Raji (cell line): ENCODE results near the gene TEKTIP1.

ENCODE experiments used
- POLR2A ChIP-seq: IDR thresholded peaks from 2 replicates; pipeline ENCODE4 v1.6.1; 2011; ENCODE audit warnings: low read depth, low read length, control low read depth; ENCODE audit not compliant: insufficient read depth

Gene TEKTIP1

DNA sequence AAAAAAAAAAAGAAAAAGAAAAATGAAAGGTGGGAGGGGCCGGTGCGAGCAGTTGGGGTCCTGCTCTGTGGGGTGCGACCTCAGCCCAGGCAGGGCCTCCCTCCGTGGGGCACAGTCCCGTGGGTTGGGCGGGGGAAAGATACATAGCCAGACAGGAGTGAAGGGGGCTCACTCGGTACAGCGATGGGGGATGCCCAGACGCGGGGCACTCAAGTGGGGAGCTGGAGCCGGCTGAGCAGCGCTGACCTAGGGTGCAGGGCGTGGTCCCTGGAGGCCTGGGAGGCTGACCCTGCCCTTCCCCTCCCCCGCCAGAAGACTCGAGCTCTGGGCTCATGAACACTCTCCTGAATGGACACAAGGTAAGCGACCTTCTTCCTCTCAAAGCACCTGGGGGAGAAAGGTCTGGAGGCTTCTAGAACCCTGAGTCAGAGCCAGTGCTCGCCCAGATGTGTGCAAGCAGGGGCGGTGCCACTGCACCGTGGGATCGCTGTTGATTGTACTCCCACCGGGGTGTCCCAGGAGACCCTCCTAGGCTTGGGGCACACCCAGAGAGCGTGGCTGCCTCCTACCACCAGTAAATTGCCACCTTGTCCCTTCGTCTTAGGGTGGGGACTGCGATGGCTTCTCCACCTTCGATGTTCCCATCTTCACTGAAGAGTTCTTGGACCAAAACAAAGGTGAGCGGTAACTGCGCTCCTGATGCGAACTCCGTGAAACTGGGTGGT, 37.1 kb downstream of the TEKTIP1 start:
- TF ChIP-seq POLR2A: no peak

DNA sequence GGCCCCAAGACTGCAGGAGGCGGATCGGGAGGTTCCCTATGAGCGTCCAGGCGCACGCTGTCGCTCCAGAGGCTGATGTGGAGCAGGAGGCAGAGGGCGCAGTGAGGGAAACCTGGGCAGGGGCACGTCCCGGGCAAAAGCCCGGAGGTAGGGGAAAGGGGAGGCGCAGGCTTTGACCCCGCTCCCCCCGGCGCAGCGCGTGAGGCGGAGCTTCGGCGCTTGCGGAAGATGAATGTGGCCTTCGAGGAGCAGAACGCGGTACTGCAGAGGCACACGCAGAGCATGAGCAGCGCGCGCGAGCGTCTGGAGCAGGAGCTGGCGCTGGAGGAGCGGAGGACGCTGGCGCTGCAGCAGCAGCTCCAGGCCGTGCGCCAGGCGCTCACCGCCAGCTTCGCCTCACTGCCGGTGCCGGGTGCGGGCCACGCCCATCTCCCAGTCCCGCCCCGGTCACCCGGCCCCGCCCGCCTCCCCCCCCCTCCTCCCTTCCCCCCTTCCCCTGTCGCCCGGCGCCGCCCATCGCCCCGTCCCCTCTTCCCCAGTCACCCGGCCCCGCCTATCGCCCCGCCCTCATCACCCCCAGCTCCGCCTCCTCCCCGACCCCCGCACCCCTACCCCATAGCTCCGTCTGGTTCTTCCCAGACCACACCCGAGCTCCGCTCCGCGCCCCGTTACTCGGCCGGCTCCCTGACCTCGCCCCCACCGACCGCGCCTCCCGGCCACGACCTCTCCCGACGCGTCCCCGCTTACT, 37.9 kb downstream of the TEKTIP1 start:
- TF ChIP-seq POLR2A: no peak

DNA sequence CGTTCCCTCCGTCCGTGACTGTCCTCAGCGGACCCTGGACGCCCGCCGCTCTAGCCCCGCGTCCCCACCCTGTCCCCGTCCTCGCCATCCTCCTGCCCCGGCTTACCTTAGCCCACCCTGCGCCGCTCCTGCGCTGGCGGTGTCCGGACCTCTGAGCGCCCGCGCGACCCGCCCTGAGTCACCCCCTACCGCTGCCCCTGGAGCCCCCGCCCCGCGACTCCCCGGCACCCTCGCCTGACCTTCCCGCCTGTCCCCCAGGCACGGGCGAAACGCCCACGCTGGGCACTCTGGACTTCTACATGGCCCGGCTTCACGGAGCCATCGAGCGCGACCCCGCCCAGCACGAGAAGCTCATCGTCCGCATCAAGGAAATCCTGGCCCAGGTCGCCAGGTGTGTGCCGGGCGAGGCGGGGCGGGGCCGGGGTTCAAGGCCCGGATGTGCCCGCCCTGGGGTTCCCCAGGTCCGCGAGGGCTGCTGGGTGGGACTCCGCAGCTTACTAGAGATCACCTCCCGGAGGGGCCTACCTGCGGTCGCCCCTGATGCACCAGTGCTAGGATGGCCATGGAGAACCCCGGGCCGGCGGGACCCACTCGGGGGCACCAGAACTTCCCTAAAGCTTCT, 38.9 kb downstream of the TEKTIP1 start:
- TF ChIP-seq POLR2A: no peak

DNA sequence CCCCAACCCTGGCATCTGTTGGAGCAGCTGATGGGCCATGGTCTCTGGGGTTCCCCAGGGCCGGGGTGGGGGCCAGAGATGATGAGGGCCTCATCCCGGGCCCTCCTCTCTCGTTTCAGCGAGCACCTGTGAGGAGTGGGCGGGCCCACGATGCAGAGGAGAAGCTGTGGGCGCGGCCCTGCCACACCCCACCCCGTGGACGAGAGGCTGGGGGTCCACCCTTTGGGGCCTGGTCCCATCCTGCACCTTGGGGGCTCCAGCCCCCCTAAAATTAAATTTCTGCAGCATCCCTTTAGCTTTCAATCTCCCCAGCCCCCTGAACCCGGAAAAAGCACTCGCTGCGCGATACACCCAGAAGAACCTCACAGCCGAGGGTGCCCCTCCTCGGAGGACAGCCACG, 39.4 kb downstream of the TEKTIP1 start:
- TF ChIP-seq POLR2A: no peak

DNA sequence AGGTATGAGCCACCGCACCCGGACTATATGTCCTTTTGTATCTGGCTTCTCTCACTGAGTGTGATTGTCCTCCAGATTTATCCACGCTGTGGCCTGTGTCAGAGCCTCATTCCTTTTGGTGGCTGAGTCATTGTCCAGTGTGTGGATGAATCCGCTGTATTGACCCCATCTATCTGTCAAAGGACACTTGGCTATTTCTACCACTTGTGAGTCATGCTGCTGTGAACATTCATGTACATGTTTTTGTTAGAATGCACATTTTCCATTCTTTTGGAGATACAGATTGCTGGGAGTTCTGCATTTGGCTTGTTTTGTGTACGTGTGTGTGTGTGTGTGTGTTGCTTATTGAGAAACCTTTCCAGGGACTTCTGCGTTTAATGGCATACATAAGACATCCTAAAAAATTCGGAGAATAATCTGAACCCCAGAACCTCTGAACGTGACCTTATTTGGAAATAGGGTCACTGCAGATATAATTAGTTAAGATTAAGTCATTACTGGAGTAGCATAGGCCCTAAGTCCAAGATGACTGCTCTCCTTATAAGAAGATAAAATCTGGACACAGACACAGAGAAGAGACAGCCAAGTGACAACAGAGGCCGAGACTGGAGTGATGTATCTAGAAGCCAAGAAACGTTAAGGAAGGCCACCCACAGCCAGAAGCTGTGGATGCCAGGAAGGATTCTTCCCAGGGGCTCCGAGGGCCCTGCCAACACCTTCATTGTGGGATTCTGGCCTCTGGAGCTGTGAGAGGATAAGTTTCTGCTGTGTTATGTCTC, 41.4 kb downstream of the TEKTIP1 start:
- no peak for TF ChIP-seq POLR2A

DNA sequence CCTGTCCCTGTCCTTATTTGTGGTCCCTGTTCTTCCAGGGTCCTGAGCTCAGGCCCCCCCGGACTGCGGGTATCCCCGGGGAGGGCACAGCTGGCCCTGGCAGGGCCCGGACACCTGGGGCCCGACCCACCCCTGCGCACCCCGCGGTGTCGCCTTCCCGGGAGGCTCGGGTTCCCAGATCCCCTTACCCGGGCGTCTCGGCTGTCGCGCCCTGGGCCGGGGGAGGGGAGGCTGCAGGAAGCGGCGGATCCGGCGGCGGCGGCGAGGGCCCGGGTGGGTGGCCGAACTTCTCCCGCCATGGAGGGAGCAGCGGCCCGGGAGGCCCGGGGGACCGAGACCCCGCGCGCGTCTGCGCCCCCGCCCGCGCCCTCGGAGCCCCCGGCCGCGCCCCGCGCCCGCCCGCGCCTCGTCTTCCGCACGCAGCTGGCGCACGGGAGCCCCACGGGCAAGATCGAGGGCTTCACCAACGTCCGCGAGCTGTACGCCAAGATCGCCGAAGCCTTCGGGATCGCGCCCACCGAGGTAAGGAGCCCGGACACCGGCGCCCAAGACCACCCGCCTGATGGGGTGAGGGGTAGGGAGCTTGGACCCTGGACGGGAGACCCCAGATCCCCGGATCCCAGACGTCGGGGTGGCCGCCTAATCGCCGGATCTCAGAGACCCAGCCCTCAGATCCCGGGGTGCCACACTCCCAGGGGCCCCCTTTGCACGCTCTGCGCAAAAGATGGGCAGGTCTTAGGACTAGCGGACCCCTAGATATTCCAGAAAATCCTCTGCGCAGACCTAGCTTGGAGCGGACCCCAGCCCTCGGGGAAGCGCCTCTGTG, 46.5 kb downstream of the TEKTIP1 start, which contains the start of gene GIPC3:
Gene GIPC3, plus strand, starts transcription at position 178 of the 826 bp plus-strand sequence. Its CDS starts 120 bp downstream, at position 298.
- TF ChIP-seq POLR2A: no peak

DNA sequence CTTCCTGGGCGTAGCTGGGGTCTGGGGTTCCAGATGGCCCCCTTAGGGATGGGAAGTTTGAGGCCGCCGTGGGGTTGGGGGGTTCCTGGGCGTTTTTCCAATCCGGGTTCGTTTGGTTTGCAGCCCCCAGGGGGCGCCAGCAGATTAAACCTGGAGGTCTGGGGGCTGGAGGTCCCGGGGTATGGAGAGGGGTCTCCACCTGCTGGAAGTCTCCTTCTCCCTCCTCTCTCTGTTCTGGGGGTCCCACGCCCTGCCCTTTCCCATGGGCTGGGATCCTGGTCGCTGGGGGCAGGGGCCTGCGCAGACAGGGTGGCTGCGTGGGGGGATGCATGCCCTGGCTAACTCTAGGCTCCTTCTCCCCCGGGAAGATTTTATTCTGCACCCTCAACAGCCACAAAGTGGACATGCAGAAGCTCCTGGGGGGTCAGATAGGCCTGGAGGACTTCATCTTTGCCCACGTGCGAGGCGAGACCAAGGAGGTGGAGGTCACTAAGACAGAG, 47.2 kb downstream of the TEKTIP1 start:
- TF ChIP-seq POLR2A: no peak

DNA sequence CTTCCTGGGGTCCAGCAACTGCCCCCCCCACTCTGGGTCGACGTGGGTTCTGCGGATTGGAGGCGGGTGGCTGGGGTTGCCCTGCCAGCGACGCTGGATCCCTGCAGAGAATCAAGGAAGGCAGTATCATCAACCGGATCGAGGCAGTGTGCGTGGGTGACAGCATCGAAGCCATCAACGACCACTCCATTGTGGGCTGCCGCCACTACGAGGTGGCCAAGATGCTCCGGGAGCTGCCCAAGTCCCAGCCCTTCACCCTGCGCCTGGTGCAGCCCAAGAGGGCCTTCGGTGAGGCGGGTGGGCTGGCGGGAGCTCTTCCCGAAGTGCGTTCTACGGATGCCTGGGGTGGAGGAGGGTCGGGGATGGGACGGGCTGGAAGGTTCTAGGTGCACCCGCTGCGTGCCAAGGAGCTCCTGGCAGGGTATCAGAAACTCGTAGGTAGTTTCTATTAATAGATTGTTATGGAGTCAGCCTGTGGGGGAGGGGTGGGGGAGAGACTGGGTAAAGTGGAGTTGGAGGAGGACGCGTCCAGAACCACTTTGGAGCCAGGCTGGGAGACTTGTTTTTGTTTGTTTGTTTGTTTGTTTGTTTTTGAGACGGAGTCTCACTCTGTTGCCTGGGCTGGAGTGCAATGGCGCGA, 47.9 kb downstream of the TEKTIP1 start:
- TF ChIP-seq POLR2A: no peak

DNA sequence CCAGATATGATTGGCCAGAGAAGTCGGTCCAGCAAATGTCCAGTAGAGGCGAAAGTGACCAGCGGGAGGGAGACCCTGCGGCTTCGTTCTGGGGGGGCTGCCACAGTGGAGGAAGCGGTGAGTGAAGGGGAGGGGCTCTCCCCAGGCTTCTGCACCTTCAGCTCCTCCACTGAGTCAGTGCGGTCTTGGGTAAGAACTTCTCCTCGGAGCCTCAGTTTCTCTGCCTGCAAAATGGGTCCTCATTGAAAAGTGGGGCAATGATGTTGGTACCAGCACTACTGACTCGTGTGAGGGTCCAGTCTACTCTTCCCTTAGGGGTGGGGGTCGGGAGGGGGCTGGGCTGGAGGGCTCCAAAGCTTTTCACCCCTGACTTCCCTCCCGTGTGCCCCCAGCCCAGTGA, 50.5 kb downstream of the TEKTIP1 start:
- no peak for TF ChIP-seq POLR2A

DNA sequence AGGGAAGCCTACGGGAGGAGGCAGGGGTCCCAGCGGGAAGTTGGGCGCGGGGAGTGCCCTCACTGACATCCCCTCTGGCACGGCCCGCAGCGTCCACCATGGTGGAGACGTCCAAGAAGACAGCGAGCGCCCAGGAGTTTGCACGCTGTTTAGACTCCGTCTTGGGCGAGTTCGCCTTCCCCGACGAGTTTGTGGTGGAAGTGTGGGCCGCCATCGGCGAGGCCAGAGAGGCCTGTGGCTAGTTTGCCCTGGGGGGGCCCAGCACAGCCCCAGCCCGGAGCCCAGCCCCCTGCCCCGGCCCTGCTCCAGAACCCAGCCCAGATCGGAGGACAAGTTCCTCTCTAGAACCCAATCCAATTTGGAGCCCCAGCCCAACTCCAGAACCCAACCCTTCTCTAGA, 51.0 kb downstream of the TEKTIP1 start:
- no peak for TF ChIP-seq POLR2A

DNA sequence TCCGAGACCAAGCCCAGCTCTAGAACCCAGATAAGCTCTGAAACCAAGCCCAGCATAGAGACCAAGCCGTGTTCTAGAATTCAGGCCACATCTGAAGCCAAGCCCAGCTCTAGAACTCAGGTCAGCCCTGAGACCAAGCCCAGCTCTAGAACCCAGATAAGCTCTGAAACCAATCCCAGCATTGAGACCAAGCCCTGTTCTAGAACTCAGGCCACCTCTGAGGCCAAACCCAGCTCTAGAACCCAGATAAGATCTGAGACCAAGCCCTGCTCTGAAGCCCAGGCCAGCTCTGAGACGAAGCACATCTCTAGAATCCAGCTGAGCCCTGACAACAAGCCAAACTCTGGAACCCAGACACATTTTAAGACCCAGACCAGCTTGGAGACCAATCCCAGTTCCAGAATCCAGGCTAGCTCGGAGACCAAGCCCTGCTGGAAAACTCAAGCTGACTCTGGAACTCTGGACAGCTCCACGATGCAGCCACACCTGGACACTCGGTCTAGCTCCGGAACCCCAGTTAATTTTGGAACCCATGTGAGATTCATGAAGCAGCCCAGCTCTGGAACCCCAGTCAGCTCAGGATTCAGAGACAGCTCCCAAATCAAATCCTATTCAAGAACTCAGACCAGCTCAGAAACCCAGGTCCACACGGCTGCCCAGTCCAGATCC, 52.2 kb downstream of the TEKTIP1 start:
- TF ChIP-seq POLR2A: no peak

DNA sequence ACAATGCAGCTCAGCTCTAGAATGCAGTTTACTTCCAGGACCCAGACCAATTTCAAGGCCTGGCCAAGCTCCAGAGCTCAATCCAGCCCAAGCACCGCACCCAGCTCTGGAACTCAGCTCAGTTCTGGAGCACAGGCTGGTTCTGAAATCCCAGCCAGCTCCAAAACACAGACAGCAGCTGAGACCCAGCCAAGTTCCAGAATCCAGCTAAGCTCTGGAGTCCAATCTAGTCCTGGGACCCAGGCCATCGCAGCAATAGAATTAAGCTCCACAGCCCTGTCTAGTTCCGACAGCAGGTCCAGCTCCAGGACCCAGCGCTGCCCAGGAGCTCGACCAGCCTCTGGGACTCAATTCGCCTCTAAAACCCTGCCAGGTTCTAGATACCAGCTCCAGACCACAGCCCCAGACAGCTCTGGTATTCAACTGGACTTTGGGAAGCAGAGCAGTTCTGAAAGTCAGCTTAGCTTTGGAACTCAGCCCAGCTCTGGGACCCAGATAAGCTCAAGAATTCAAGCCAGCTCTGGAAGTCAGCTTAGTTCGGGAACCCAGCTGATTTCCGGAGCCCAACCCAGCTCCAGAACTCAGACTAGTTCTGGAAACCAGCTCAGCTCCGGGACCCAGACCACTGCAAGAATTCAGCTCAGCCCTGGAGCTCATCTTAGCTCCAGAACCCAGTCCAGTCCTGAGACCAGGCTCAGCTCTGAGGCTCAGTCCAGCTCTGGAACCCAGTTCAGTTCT, 53.1 kb downstream of the TEKTIP1 start:
- TF ChIP-seq POLR2A: no peak
